IPS-18c (cell line): Measurements from ENCODE around the gene EFTUD2.
A peak's percentile ranks its signal among the peaks of the same experiment; 100 is the strongest.

Experiments
- H3K4me3 ChIP-seq: 2 replicates; pipeline ENCODE4 v1.7.0; 2013; ENCODE audit warnings: low read depth, mild to moderate bottlenecking, low read length, moderate library complexity; ENCODE audit not compliant: insufficient read depth
- H3K9me3 ChIP-seq: one replicate; pipeline ENCODE4 v1.6.1; 2013; ENCODE audit warnings: mild to moderate bottlenecking, low read length, moderate library complexity; ENCODE audit not compliant: control insufficient read depth, insufficient read depth

Gene EFTUD2

DNA sequence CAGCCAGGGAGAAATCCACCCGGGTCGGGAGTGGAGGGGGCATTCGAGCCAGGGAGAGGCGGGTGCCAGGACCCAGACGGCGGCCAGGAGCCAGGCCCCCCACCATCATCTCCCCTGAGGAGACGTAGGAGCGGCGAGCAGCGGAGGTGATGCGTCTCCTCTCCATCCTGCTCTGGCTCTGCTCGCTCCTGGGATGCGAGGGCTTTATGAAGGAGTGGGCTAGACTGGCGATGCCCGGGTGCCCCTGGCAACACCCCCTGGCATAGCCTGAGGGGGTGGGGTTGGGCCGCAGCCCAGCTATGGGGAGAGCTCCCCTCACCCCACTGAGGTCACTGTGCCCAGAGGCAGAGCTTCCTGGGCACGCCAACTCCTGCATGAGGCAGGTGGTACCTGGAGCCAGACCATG, 16.1 kb upstream of the EFTUD2 start, which contains the start of gene GFAP:
GFAP (minus strand) TSS at position 180 of the 406 bp plus-strand sequence; CDS start at position 166, 14 bp downstream.
- Histone ChIP-seq H3K4me3 (no peak within 1 kb of the TSS), H3K9me3 (no peaks in the 10 kb centered on the region)

DNA sequence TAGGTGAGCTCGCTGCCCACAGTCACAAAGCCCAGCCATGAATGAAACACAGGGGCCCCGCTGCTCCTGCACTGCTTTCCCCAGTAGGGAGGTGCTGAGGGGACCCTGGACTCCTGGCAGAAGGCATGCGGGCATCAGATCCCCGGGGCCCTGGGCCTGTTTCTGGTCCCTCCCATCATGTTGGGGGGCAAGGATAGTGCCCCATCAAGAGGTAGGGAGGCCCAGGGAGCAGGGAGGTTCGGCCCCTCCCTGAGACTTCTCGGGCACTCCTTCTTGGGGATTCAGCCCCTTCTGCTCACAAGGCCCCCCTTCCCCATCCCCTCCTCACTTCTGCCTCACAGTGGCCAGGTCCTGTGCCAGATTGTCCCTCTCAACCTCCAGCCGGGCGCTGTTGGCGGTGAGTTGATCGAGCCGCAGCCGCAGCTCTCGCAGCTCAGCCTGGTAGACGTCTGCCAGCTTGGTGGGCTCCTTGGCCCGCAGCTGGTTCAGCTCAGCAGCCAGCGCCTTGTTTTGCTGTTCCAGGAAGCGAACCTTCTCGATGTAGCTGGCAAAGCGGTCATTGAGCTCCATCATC, 15.5 kb upstream of the EFTUD2 start:
- no peak overlapping the region for H3K4me3 ChIP-seq

GRCh38 chr17:44914148-44914547, 14.9 kb upstream of the EFTUD2 start:
- H3K9me3 ChIP-seq, result no peaks in the 10 kb centered on the region
- no peak overlapping the region for H3K4me3 ChIP-seq

More for the DNA sequence above, 15.5 kb upstream of the EFTUD2 start:
- no peaks in the 10 kb centered on the region for H3K9me3 ChIP-seq

- H3K9me3 ChIP-seq, result no peaks in the 10 kb centered on the region
- H3K4me3 ChIP-seq, result no peak overlapping the region
Observed at GRCh38 chr17:44913676-44914075, 14.4 kb upstream of the EFTUD2 start.

DNA sequence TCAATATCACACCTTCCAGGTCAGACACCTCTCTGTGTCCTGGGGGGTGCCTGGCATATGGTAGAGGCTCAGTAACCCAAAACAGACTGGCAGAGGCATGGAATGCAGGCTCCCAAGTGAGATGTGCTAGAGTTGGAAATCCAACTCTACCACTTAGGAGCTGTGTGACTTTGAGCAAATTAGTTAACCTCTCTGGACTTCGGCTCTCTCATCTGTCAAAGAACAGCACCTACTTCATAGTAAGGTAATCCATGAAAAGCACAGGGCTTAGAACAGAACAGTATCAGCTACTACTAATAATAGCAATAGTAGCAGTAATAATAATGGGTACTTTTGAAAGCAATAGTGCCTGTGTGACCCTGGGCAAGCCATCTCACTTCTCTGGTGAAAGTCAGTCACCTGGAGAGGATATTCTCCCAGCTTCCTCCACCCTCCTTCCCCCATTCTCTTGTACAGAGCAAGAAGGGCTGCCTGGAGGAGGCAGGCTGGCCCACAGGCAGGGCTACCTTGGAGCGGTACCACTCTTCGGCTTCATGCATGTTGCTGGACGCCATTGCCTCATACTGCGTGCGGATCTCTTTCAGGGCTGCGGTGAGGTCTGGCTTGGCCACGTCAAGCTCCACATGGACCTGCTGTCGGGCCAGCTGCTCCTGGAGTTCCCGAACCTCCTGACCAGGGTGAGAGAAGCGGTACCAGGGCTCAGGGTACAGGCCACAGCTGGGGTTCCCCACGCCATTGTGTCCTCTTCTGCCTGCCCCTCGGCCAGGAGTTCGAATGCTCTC, 13.7 kb upstream of the EFTUD2 start:
- no peak overlapping the region for H3K4me3 ChIP-seq
- no peaks in the 10 kb centered on the region for H3K9me3 ChIP-seq

DNA sequence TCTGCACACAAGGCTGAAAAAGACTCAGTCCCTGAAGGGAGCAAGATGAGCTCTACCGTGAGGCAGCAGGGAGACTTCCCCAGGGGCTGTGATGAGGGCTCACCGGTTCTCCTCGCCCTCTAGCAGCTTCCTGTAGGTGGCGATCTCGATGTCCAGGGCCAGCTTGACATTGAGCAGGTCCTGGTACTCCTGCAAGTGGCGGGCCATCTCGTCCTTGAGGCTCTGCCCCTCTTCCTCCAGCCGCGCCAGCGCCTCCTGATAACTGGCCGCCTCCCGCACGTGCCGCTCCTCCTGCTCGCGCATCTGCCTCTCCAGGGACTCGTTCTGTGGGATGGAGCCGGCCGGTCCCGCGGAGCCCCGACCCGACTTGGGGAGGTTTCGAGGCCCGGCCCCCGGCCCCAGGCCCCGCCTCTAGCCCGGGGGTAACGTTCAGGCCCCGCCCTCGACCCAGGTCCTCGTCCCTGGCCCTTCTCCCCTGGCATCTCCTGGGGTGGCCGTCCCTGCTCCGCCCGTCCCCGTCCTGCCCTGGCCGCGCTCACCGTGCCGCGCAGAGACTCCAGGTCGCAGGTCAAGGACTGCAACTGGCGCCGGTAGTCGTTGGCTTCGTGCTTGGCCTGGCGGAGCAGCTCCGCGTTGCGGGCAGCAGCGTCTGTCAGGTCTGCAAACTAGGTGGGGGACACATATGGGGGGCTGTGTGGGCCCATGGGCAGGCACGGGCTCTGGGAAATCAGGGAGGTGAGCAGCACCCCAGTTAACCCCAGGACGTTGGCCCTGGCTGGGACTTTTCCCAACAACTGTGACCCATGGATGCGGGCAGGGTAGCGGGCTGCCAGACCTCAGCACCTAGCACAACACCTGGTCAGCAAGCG, 12.1 kb upstream of the EFTUD2 start:
- Histone ChIP-seq H3K4me3 (peak overlapping the region; percentile 57), H3K9me3 (no peaks in the 10 kb centered on the region)

- H3K4me3 ChIP-seq, result peak overlapping the region; percentile 57; the same call in 1 of the 2 replicates
- no peaks in the 10 kb centered on the region for H3K9me3 ChIP-seq
Observed at GRCh38 chr17:44910231-44911106, 11.2 kb upstream of the EFTUD2 start.

DNA sequence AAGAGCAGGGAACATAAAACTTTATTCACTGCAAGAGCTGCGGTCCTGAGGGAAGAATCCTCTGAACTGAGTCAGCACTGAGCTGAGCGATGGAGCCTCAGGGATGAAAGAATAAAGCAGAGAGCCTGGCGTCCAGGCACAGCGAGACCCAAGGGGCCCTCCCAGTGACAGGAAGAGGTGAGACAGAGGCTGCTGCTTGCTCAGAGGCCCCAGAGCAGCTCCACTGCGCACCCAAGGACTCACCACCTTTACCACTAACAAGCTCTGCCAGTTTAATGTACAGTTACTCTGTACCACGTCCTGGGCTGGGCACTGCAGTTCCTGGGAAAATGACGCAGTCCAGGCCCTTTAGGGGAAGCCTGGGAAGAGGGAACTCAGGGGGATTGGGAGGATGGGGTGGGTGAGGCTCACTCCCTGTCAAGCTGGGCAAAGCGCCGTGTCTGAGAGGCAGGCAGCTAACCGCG, 10.5 kb upstream of the EFTUD2 start:
- no peaks in the 10 kb centered on the region for H3K9me3 ChIP-seq
- H3K4me3 ChIP-seq, result no peak overlapping the region

DNA sequence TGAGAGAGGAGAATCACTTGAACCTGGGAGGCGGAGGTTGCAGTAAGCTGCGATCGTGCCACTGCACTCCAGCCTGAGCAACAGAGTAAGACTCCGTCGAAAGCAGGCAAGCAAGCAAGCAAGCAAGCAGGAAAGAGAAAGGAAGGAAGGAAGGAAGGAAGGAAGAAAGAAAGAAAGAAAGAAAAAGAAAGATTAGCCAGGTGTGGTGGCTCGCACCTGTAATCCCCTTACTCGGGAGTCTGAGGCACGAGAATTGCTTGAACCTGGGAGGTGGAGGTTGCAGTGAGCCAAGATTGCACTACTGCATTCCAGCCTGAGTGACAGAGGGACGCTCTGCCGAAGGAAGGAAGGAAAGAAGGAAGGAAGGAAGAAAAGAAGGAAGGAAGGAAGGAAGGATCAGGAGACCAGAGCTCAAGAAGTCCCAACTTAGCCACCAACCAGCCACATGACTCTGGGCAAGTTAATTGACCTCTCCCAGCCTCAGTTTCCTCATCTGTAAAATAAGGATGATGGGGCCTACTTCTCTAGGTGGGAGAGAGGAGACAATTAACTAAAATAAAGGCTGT, 9.6 kb upstream of the EFTUD2 start:
- Histone ChIP-seq H3K9me3 (no peaks in the 10 kb centered on the region), H3K4me3 (no peak overlapping the region)

- H3K4me3 ChIP-seq, result no peak overlapping the region
Observed at GRCh38 chr17:44907729-44908470, 8.7 kb upstream of the EFTUD2 start.

DNA sequence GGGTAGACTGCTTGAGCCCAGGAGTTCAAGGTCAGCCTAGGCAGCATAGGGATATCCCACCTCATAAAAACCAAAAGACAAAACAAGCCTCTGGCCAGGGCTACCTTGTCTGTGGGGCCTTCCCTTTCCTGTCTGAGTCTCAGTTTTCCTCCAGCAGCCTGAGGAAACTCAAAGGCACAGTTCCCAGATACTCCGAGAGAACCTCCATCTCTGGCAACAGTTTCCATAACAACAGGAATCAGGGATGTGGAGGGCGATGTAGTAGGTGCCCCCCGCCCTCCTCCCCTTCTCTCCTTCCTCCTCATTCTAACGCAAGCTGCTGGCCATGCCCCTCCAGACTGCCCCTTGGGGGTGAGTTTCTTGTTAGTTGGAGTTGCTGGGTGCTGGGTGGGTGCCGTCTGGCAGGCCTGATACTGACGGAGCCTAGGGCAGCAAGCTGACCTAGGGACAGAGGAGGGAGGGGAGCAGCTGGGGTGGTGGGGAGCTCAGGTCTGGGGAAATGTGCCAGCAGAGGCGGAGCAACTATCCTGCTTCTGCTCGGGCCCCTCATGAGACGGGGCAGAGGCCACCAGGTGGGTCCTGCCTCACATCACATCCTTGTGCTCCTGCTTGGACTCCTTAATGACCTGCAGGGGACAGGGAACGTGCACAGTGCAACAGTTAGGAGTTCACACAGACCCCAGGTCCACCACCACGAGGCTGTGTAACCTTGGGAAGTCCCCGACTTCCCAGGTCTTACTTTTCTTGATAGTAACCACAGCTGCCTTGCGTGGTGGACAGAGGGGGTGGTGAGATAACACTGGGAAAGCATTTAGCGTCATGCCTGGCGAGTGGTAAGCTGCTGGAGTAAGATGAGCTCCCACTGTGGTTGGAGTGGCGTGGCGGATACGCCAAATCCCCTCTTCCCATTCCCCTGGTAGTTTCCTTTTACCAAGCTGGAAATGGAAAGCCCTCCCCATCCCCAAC, 7.8 kb upstream of the EFTUD2 start:
- no peak overlapping the region for H3K4me3 ChIP-seq
- no peaks in the 10 kb centered on the region for H3K9me3 ChIP-seq

More at GRCh38 chr17:44907729-44908470, 8.7 kb upstream of the EFTUD2 start:
- H3K9me3 ChIP-seq, result no peaks in the 10 kb centered on the region

GRCh38 chr17:44906010-44906646, 6.9 kb upstream of the EFTUD2 start:
- H3K4me3 ChIP-seq, result no peak overlapping the region

DNA sequence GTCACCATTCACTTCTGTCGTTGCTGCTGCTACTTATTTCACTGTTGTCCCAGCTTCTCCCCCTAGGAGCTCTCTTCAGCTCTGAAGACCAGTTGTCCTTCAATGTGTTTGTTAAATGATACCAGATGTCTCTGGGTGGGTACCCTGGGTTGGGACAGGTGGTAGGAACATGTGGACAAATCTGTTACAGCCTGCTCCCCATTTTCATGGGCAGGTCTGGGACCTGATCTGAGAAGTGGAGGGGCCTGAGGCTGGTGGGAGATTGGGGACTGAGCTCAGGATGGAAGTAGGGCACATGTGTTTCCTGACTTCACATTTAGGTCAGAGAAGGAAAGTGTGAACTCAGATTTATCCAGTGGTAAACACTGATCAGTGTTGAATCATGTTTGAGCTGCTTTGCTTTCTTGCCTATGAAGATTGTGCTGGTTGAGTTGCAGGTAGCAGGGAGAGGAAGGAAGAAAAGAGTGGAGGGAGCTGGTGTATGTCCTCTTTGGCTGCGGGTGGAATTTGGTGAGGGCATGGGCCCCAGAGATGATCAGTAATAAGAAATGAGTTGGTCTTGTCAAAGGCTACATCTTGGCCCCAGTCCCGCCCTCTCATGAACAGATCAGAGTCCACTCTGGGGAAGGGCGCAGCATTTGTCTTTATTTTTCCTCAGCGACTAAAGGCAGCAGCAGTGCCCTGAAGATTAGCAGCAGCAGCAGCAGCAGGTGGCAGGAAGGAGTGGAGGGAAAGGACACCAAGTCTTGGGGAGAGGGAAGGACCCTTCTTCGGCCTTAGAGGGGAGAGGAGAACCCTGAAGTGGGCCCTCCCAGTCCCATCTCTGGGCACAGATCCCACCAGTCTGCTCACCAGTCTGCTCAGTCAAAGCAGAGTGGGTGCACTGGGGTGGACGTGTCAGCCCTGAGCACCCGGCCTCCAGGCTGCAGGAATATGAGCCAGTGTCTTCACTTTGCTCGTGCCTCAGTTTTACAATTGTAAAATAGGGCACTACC, 6.1 kb upstream of the EFTUD2 start:
- Histone ChIP-seq H3K4me3 (no peak overlapping the region), H3K9me3 (no peaks in the 10 kb centered on the region)

More at GRCh38 chr17:44906010-44906646, 6.9 kb upstream of the EFTUD2 start:
- H3K9me3 ChIP-seq, result no peaks in the 10 kb centered on the region
